CD4-positive, alpha-beta memory T cell (primary cell): Measurements from ENCODE around the gene CFAP46. TPM values are rescaled to one million over a fixed set of nuclear protein-coding genes. Genes with fewer than 3 reads are reported as not detected.

Source experiments
- CTCF ChIA-PET: fragments of 350-600 bp; sonication (Branson Sonifier 250); formaldehyde crosslinking; loops from one replicate; lab custom pipeline; 2021; ENCODE audit warnings: inconsistent platforms; ENCODE audit not compliant: partially characterized antibody; lab: Charles Lee
- POLR2A ChIA-PET: fragments of 350-600 bp; sonication (Branson Sonifier 250); formaldehyde crosslinking; loops from one replicate; lab custom pipeline; 2021; ENCODE audit not compliant: partially characterized antibody; lab: Charles Lee
- DNase-seq, 5 donors: peaks; one replicate each; pipeline versions ENCODE4 v3.0.0 to v3.0.0-alpha.2; 2020 to 2022; ENCODE audit warnings: mixed read lengths in 1 of 5
- H3K27ac ChIP-seq: one replicate; pipeline ENCODE4 v1.7.0; 2013; ENCODE audit warnings: low read depth, low read length
- H3K27me3 ChIP-seq: 2 replicates; pipeline ENCODE4 v1.7.0; 2013; ENCODE audit warnings: mild to moderate bottlenecking, low read length, moderate library complexity; ENCODE audit not compliant: insufficient read depth
- H3K36me3 ChIP-seq: 2 replicates; pipeline ENCODE4 v1.7.0; 2013; ENCODE audit warnings: mild to moderate bottlenecking, low read length, moderate library complexity; ENCODE audit not compliant: insufficient read depth
- H3K4me1 ChIP-seq: 2 replicates; pipeline ENCODE4 v1.7.0; 2013; ENCODE audit warnings: mild to moderate bottlenecking, low read length, moderate library complexity; ENCODE audit not compliant: insufficient read depth
- H3K4me3 ChIP-seq, 2 donors: one replicate each; pipeline ENCODE4 v1.7.0; 2013; ENCODE audit warnings: low read length in 2 of 2, mild to moderate bottlenecking in 1 of 2
- H3K9me3 ChIP-seq, 2 donors: one replicate each; pipeline ENCODE4 v1.7.0; 2013; ENCODE audit warnings: low read length in 2 of 2, control low read depth in 1 of 2; ENCODE audit not compliant: control insufficient read depth in 1 of 2
- H3K27ac Mint-ChIP-seq, 7 donors: one replicate each; pipeline ENCODE4 v1.8.0; 2020 to 2021; ENCODE audit warnings: mixed read lengths in 7 of 7, mild to moderate bottlenecking in 6 of 7, inconsistent platforms in 3 of 7, moderate library complexity in 3 of 7
- H3K27me3 Mint-ChIP-seq, 2 donors: one replicate each; pipeline ENCODE4 v1.8.0; 2020 to 2021; ENCODE audit warnings: mixed read lengths in 2 of 2
- H3K36me3 Mint-ChIP-seq, 2 donors: one replicate each; pipeline ENCODE4 v1.8.0; 2020 to 2021; ENCODE audit warnings: mixed read lengths in 2 of 2, inconsistent platforms in 1 of 2, mild to moderate bottlenecking in 1 of 2
- H3K4me1 Mint-ChIP-seq, 4 donors: one replicate each; pipeline ENCODE4 v1.8.0; 2020 to 2021; ENCODE audit warnings: mixed read lengths in 4 of 4, mild to moderate bottlenecking in 1 of 4
- H3K4me3 Mint-ChIP-seq, 8 donors: one replicate each; pipeline ENCODE4 v1.8.0; 2020 to 2021; ENCODE audit warnings: mixed read lengths in 8 of 8, mild to moderate bottlenecking in 7 of 8, moderate library complexity in 6 of 8, inconsistent platforms in 3 of 8
- H3K9me3 Mint-ChIP-seq, 8 donors: one replicate each; pipeline ENCODE4 v1.8.0; 2020 to 2021; ENCODE audit warnings: mixed read lengths in 8 of 8, mild to moderate bottlenecking in 5 of 8, inconsistent platforms in 3 of 8, moderate library complexity in 1 of 8
- intact Hi-C: fragments of 100-400 bp; cut with micrococcal nuclease; formaldehyde crosslinking; loops from one replicate; pipeline ENCODE4 v1.15.1; 2023
- polyA plus RNA-seq, 2 donors: library from polyadenylated mRNA; unstranded; fragments of 300-500 nt; fragmentation: Illumina TruSeq; gene quantifications; one replicate each; pipeline ENCODE4 v1.2.3, GENCODE V29; 2021
- total RNA-seq, 2 experiments: library from RNA; stranded (reverse); gene quantifications; one replicate each; pipeline ENCODE4 v1.2.3, GENCODE V29; 2021

The CFAP46 gene
- total and polyA plus RNA-seq, 4 experiments from 2014 or later: not detected

- ChIA-PET CTCF (no interaction called here), POLR2A (no interaction called here)
- Mint-ChIP-seq H3K36me3 (no peaks in the 10 kb centered on the region), H3K9me3 (peaks cover 0 to 4% (median 0%) of the 10 kb centered on the region in 8 donors), H3K4me1 (peaks cover 1 to 13% (median 4%) of the 10 kb centered on the region in 4 donors), H3K27me3 (peaks cover 5 to 14% of the 10 kb centered on the region in 2 donors), H3K27ac (no peak overlapping the region), H3K4me3 (no peak overlapping the region)
- no peaks in the 10 kb centered on the region for H3K36me3 ChIP-seq
- H3K9me3 ChIP-seq: no peaks in the 10 kb centered on the region
- no peaks in the 10 kb centered on the region for H3K4me1 ChIP-seq
- H3K27ac ChIP-seq: no peak overlapping the region
- intact Hi-C loops: no loop called here
- no peak for DNase-seq
- H3K27me3 ChIP-seq: no peaks in the 10 kb centered on the region
- H3K4me3 ChIP-seq: no peak overlapping the region
Observed at GRCh38 chr10:132861884-132862461, 80.4 kb downstream of the CFAP46 start.

GRCh38 chr10:132861116-132861691 is 81.2 kb downstream of the CFAP46 start:
- no peaks in the 10 kb centered on the region for H3K36me3 ChIP-seq
- peaks cover 1 to 13% (median 4%) of the 10 kb centered on the region in 4 donors for H3K4me1 Mint-ChIP-seq
- H3K27me3 Mint-ChIP-seq: peaks cover 6 to 17% of the 10 kb centered on the region in 2 donors
- H3K9me3 ChIP-seq: no peaks in the 10 kb centered on the region
- ChIA-PET POLR2A (no interaction called here), CTCF (no interaction called here)
- intact Hi-C loops: no loop called here
- H3K27ac ChIP-seq: no peak overlapping the region
- H3K27ac Mint-ChIP-seq: no peak overlapping the region
- H3K9me3 Mint-ChIP-seq: peaks cover 0 to 5% (median under 1%) of the 10 kb centered on the region in 8 donors
- H3K4me3 ChIP-seq: no peak overlapping the region
- H3K36me3 Mint-ChIP-seq: peaks cover 0 to 2% of the 10 kb centered on the region in 2 donors
- H3K4me1 ChIP-seq: no peaks in the 10 kb centered on the region
- H3K4me3 Mint-ChIP-seq: no peak overlapping the region
- no peak for DNase-seq
- H3K27me3 ChIP-seq: no peaks in the 10 kb centered on the region

DNA sequence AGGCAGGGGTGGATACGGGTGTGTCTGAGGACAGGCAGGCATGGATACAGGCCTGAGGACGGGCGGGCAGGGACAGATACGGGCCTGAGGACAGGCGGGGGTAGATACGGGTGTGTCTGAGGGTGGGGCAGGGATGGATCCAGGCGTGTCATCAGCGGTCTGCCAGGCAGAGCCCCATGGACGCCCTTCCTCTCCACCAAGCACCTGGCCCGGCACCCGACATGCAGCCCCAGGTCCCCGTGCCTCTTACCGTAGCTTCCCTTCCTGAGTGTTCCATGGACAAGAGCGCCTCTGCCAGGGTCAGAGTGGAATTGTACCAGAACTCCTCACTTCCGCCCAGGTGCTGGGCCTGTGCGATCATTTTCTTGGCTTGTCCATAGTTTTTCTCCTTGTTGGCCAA is 81.8 kb downstream of the CFAP46 start:
- peaks cover 7 to 20% of the 10 kb centered on the region in 2 donors for H3K27me3 Mint-ChIP-seq
- POLR2A ChIA-PET: no interaction called here
- no peaks in the 10 kb centered on the region for H3K27me3 ChIP-seq
- H3K36me3 Mint-ChIP-seq: peaks cover 0 to 2% of the 10 kb centered on the region in 2 donors
- CTCF ChIA-PET: no interaction called here
- intact Hi-C loops: no loop called here
- DNase-seq: no peak
- no peak overlapping the region for H3K4me3 ChIP-seq
- no peaks in the 10 kb centered on the region for H3K9me3 ChIP-seq
- H3K4me1 ChIP-seq: no peaks in the 10 kb centered on the region
- no peak overlapping the region for H3K4me3 Mint-ChIP-seq
- H3K27ac Mint-ChIP-seq: no peak overlapping the region
- H3K36me3 ChIP-seq: no peaks in the 10 kb centered on the region
- peaks cover 1 to 13% (median 4%) of the 10 kb centered on the region in 4 donors for H3K4me1 Mint-ChIP-seq
- H3K9me3 Mint-ChIP-seq: peaks cover 0 to 8% (median 2%) of the 10 kb centered on the region in 8 donors
- no peak overlapping the region for H3K27ac ChIP-seq

- no peak for DNase-seq
- H3K9me3 Mint-ChIP-seq: peaks cover 0 to 8% (median 2%) of the 10 kb centered on the region in 8 donors
- intact Hi-C loops: no loop called here
Observed at GRCh38 chr10:132859084-132859855, 83.1 kb downstream of the CFAP46 start.

GRCh38 chr10:132858121-132859081 is 84.0 kb downstream of the CFAP46 start:
- H3K4me3 Mint-ChIP-seq: no peak overlapping the region

More at GRCh38 chr10:132859084-132859855, 83.1 kb downstream of the CFAP46 start:
- peaks cover 1 to 13% (median 4%) of the 10 kb centered on the region in 4 donors for H3K4me1 Mint-ChIP-seq
- ChIA-PET POLR2A (no interaction called here), CTCF (no interaction called here)
- Histone ChIP-seq H3K27me3 (no peaks in the 10 kb centered on the region), H3K9me3 (no peaks in the 10 kb centered on the region), H3K36me3 (no peaks in the 10 kb centered on the region), H3K27ac (no peak overlapping the region), H3K4me3 (no peak overlapping the region), H3K4me1 (no peaks in the 10 kb centered on the region)
- H3K4me3 Mint-ChIP-seq: no peak overlapping the region
- peaks cover 7 to 20% of the 10 kb centered on the region in 2 donors for H3K27me3 Mint-ChIP-seq
- no peak overlapping the region for H3K27ac Mint-ChIP-seq
- peaks cover 0 to 2% of the 10 kb centered on the region in 2 donors for H3K36me3 Mint-ChIP-seq

GRCh38 chr10:132856869-132857524 is 85.4 kb downstream of the CFAP46 start:
- Mint-ChIP-seq H3K4me1 (peaks cover 0 to 5% (median 0%) of the 10 kb centered on the region in 4 donors), H3K4me3 (no peak overlapping the region)
- CTCF ChIA-PET: no interaction called here

More at GRCh38 chr10:132858121-132859081, 84.0 kb downstream of the CFAP46 start:
- intact Hi-C loops: no loop called here
- Mint-ChIP-seq H3K27me3 (peaks cover 7 to 15% of the 10 kb centered on the region in 2 donors), H3K27ac (no peak overlapping the region), H3K36me3 (peaks cover 0 to 2% of the 10 kb centered on the region in 2 donors), H3K4me1 (peaks cover 0 to 9% (median 3%) of the 10 kb centered on the region in 4 donors), H3K9me3 (peaks cover 0 to 8% (median 2%) of the 10 kb centered on the region in 8 donors)
- POLR2A ChIA-PET: no interaction called here
- Histone ChIP-seq H3K27me3 (no peaks in the 10 kb centered on the region), H3K36me3 (no peaks in the 10 kb centered on the region), H3K4me3 (no peak overlapping the region), H3K27ac (no peak overlapping the region), H3K4me1 (no peaks in the 10 kb centered on the region), H3K9me3 (no peaks in the 10 kb centered on the region)
- CTCF ChIA-PET: no interaction called here
- no peak for DNase-seq

More at GRCh38 chr10:132856869-132857524, 85.4 kb downstream of the CFAP46 start:
- intact Hi-C loops: no loop called here
- Mint-ChIP-seq H3K27ac (no peak overlapping the region), H3K36me3 (peaks cover 0 to 2% of the 10 kb centered on the region in 2 donors), H3K9me3 (peaks cover 0 to 8% (median 2%) of the 10 kb centered on the region in 8 donors), H3K27me3 (peaks cover 8 to 12% of the 10 kb centered on the region in 2 donors)
- Histone ChIP-seq H3K27ac (no peak overlapping the region), H3K4me1 (no peaks in the 10 kb centered on the region), H3K27me3 (no peaks in the 10 kb centered on the region), H3K4me3 (no peak overlapping the region), H3K36me3 (no peaks in the 10 kb centered on the region), H3K9me3 (no peaks in the 10 kb centered on the region)
- POLR2A ChIA-PET: no interaction called here
- DNase-seq: no peak
